ENCODE results near the gene UNG.
"Not testable (repeated sequence)": the region's sequence is repeated elsewhere in the genome, so short reads cannot be mapped to it uniquely, and the experiment has no call there.

Gene UNG

DNA sequence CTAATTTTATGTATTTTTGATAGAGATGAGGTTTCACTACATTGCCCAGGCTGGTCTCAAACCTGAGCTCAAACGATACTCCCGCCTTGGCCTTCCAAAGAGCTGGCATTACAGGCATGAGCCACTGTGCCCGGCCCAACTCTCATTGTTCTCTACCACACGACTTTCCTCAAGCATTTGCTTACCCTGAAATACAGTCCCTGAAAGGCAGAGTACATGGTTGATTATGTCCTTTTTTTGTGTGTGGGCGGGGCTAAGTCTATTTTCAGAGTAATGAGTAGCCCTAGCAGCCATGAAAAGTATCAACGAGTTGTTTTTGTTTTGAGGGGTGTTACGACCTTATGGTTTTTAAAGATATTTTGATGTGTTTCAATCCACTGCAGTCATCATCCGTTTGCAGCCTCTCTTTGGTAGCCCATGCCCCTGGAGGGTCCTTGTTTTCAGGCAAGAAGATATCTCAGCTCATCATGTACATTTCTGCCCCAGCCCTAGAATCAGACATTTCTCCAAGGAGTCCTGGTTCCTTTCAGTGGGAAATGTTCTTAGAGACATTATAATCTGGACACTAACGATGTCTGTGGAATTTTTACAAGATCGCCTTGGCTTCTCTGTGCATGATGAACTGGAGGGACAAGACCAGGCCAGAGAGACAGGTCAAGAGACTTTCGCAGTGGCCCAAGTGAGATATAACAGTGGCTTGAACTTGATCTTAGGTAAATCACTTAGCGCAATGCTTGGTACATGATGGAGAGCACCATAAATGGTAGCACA lies 27.7 kb downstream of the UNG start:
- no peak for DNase-seq

DNA sequence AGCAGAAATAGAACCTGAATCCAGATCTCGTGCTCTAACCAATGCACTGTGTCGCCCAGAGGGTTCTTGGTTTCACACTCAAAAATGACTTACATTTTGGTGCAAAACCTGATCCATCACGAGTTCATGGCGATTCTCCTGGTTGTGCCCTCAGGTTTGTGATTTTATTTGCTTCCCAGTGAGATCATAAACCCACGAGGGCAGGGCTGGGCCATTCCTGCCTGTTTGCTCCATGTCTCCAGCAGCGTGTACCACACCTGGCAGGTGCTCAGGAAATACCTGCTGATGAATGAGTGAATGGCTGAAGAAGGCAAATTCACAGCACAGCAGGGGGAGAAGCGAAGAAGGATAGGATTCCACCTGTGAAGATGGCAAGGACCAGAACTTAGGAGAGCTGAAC lies 28.4 kb downstream of the UNG start:
- DNase-seq, result no peak

DNA sequence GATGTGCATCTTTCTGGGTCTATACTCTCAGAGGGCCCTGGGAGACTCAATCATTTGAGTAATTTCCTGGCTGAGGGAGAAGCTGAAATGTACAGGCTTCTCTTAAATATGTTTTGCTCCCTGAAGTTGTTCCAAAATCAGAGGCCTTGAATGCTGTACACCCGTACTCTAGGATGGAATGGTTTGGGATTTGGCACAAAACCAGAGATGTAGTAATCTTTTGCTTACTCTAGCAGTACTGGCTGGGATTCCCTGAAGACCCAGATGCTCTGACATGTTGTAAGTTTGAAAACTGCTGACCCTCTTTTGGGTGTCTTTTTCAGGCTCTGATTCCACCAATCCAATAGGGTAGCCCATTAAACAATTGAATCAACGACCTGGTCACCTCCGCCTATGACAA lies 29.4 kb downstream of the UNG start:
- DNase-seq, result no peak

DNA sequence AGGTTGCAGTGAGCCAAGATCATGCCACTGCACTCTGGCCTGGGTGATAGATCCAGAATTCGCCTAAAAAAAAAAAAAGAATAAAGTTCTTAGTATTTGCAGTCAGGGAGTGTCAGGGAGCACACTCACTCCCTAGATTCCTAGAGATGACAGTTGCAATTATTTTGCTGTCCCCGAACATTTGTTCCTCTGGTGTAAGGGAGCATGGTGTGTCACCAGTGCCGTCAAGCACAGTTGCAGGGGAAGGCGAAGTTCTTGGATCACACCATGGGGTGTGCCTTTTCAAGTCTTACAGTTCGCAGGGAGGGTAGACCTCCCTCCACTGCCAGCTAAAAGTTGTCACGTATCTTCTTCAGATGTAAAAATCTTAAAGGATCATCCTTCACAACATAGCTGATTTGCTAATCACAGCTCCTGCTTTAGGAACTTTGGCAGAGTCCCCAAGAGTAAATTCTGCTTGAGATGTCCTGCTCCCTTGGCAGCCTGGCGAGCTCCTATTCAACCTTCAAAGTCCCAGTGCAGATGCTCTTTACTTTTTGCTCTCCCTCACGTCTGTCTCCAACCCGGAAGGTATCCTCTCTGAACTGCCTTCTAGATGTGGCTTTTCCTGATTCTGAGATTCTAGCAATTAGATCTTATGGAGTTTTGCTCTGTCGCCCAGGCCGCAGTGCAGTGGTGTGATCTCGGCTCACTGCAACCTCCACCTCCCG lies 30.3 kb downstream of the UNG start:
- no peak for DNase-seq

DNA sequence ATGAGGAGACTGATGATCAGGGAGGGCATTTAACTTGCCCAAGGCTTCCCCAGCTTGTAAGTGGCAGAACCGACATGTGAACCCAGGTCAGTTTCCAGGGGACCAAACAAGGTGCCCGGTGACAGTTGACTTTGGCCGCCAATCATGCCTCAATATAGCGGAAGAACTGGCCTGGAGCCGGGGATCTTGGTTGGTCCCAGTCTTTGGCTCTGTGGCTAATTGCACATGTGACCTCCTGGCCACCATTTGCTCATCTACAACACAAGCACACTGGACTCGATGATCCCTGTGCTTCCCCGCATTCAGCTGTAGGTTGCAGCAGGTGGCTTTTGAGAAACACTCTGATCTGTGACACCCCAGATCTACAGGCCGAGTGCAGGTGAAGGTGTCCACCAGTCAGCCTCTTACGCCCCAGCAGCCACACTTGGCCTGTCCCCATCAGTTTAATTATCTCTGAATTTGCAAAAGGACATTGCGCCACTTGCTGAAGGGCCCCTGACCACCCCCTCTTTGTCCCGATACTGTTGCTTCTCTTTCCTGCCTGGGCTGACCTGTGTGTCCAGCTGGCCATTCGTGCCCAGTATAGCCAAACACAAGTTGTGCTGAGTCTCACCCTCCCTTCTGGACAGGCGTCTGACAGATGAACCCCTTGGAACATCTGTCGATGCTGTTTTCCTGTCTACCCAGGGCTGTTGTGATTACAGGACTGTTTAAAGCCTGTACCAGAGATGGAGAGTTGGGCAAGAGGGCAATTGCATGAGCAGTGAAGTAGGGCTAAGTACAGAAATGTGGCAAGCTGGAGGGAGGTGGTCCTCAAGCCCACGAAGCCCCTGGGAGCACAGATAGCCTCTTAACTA lies 33.1 kb downstream of the UNG start:
- no peak for DNase-seq

DNA sequence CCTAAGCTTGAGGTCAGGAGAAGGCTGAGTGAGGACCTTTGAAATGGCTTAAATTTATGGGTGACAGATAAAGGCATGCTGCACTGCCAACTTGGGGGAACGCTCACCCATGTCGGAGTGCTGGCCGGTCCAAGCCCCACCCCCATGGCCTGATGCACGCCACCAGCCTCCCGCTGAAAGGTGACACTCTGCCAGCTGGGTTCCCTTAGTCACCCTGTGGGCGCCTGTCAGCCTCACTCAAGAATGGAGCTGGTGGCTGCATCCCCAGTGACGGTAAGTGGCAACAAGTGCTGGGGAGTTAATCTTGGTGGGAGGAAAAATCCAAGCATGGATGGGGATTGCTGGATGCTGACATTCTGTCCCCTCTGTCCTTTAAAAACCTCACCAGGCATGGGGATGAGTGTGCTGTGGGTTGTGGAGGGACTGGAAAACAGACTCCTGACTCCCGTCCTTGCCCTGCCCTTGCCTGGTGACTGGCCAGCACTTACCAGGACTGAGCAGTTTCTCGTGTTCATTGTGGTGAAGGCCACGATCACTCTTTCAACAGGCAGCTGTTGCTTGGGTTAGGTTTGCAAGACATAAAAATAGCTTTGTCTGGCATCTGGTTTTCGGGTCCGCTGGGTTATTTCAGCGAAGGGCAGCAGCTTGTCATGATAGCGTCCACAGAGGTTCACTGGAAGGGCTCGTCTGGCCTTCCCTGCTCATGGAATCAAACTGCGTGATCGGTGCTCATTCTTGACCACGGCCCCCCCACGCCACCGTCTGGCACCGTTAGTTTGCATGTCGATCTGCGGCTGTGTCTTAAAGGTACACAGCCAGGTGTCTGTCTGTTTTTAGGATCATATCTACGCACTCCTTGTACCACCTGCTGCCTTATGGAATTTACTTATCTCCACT lies 34.0 kb downstream of the UNG start:
- no peak for DNase-seq

DNA sequence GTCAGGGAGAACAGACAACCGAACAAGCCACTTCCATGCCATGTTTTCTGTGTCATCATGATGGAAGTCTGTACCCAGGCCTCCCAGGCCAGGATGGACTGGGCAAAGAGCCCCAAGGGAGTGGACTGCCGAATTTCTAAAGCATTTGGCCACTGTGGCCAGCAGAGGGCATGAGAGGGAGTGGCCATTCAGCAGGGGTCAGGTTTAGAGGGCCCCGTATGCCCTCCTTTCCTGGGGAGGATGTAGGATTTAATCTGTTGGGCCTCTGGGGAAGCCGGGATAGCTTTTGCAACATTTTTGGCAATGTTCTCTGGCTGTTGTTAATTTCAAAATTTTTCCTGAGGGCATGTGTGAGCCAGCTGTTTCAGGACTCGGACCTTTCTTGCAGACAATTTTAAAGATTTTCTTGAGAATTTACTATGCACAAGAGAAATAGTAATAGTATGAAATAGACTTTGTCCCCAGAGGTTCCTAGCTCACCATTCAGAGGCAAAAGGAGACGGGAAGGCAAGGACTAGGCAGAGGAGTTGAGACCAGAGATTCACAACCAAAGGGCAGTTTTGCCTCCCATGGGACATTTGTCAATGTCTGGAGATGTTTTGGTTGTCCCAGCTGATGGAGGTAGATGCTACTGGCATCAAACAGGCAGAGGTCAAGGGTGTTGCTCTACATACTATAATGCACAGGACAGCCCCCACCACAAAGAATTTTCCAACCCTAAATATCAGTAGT lies 37.0 kb downstream of the UNG start:
- DNase-seq, result no peak

DNA sequence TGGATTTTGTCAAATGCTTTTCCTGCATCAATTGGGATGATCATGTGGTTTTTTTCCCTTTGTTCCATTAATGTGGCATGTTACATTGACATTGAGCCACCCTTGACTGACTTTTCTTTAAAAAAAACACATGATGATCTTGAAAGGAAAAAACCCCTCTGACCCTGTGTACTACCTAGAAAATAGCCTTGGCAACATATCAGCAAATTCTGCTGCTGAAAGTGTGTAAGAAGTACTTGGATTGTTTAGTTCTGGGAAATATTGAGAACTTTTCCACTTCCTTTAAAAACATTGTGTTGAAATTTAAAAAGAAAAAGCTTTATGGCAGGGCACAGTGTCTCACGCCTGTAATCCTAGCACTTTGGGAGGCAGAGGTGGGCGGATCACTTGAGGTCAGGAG lies 39.7 kb downstream of the UNG start:
- no peak for DNase-seq

DNA sequence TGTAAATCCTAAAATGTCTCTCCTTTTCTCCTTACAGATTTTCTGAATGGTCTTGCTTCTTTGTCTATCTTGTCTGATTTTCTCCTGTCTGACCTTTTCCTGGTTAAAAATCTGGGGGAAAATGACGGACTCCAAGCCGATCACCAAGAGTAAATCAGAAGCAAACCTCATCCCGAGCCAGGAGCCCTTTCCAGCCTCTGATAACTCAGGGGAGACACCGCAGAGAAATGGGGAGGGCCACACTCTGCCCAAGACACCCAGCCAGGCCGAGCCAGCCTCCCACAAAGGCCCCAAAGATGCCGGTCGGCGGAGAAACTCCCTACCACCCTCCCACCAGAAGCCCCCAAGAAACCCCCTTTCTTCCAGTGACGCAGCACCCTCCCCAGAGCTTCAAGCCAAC lies 42.0 kb downstream of the UNG start:
- no peak for DNase-seq

DNA sequence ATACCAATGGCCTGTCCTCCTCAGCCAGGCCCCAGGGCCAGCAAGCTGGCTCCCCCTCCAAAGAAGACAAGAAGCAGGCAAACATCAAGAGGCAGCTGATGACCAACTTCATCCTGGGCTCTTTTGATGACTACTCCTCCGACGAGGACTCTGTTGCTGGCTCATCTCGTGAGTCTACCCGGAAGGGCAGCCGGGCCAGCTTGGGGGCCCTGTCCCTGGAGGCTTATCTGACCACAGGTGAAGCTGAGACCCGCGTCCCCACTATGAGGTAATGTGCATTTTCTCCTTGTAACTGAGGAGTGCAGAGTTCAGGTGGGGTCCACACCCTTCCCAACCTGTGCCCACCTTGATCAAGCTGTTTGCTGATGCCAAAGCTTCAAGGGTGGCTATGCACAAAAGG lies 42.4 kb downstream of the UNG start:
- DNase-seq, result no peak

DNA sequence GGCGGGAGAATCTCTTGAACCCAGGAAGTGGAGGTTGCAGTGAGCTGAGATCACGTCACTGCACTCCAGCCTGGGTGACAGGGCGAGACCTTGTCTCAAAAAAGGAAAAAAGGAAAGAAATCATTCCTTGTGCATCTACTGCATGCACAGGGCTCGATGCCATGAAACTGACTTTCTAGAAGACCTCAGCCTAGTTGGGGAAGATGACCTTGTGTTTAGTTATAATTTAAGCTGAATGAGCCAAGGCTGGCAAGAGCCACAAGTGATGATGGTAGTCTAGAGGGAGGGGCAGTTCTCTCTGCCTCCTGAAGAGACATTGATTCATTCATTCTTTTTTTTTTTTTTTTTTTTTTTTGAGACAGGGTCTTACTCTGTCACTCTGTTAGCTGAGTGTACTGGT lies 43.2 kb downstream of the UNG start:
- no peak for DNase-seq

DNA sequence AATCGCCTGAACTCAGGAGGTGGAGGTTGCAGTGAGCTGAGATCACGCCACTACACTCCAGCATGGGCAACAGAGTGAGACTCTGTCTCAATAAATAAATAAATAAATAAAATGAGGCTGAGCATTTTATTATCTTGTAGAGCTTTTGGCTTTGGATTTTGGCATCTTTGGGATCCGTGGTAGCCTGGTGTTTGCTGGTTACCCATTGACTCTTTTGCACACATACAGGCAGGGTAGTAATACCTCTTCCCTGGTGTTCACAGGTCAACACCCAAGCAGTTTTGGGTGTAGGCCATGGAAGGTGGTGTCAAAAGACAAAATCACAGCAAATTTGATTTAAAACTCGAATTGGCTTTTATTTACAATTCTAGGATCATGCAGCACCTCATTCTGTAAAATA lies 46.8 kb downstream of the UNG start:
- no peak for DNase-seq

DNA sequence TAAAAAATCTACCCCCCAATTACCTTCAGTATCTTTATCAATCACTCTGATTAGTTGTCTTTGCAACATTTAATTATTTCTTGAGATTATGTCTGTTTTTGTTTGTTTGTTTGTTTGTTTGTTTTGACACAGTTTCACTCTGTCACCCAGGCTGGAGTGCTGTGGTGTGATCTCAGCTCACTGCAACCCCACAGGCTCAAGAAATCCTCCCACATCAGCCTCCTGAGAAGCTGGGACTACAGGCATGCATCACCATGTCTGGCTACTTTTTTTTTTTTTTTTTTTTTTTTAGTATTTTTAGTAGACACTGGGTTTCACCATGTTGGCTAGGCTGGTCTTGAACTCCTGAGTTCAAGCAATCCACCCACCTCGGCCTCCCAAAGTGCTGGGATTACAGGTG lies 49.7 kb downstream of the UNG start:
- DNase-seq, result not testable (repeated sequence)

DNA sequence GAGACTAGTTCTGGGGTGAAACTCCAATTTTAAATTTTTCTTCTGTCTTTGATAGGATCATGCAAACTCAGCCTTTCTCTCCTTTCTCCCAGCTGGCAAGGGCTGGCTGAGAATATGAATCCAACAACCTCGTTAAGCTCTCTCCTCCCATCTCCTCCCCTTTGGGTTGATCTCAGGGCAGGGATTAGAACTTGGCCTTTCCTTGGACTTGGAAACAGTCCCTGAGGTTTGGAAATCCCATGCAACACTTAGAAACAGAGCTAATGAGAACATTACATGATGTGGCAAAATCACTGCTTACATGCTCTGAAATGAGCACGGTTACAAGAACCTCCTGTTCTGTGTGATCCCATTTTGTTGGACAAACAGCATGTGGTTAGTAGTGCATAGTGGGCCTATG lies 50.6 kb downstream of the UNG start:
- no peak for DNase-seq

DNA sequence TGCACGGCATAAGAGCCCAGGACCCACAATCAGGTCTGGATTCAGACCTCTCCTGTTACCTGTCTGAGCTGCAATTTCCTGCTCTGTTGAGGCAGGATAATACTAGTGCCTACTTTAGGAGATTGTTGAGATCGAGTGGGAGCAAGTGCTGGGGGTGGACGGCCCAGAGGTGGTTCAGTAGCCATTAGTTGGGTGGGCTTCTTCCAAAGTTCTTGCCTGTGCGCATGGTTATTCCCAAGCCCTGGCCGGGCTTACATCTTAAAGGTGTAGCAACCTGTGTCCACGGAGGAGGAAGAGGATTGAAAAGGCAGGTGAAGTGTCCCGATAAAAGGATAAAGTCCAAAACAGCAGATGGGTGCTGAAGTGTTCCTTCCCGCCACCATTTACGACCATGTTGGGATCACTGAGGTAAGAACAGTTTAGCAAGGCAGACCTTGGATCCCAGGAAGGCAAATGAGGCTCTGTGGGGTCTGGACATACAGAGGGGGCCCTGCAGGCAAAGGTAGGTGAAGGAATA lies 52.8 kb downstream of the UNG start:
- no peak for DNase-seq

DNA sequence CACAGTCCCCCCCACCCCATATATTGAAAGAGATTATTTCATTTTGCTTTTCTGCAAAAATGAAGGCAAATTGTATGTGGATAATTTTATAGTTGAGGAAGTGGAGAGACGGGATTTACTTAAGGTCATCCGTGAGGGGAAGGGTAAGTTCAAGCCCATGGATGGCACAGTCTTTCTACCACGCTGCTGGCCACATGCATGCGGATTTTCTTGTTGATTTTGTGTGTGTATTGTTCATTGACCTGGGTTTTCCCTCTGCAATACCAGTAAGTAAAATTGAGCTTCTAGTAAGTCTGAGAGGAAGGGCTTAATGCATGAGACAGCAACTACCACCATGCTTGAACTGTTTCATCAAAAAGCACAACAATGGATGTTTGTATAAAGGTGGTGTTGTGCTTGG lies 54.1 kb downstream of the UNG start:
- DNase-seq, result no peak

DNA sequence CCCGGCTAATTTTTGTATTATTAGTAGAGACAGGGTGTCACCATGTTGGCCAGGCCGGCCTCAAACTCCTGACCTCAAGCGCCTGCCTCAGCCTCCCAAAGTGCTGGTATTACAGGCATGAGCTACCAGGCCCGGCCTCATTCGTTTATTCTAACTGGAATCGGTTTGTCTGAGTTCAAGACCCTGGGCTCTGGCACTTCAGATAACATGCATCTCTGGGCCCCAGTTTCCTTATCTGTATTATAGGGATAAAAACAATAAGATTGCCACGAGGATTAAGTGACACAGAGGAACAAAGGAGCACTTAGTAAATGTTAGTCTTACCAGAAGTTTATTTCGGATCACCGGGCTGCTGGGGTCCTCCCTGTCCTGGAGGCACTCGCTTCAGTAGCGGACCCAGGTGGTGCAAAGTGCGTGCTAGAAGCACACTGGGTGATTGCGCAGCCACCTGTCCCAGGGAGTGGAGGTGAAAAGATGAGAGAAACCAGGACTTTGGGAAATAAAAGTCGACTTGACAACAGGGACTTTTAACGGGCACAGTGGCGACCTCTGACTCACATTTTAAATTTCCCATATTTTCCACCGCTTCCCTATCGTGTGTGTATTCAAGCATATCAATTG lies 56.5 kb downstream of the UNG start:
- no peak for DNase-seq

DNA sequence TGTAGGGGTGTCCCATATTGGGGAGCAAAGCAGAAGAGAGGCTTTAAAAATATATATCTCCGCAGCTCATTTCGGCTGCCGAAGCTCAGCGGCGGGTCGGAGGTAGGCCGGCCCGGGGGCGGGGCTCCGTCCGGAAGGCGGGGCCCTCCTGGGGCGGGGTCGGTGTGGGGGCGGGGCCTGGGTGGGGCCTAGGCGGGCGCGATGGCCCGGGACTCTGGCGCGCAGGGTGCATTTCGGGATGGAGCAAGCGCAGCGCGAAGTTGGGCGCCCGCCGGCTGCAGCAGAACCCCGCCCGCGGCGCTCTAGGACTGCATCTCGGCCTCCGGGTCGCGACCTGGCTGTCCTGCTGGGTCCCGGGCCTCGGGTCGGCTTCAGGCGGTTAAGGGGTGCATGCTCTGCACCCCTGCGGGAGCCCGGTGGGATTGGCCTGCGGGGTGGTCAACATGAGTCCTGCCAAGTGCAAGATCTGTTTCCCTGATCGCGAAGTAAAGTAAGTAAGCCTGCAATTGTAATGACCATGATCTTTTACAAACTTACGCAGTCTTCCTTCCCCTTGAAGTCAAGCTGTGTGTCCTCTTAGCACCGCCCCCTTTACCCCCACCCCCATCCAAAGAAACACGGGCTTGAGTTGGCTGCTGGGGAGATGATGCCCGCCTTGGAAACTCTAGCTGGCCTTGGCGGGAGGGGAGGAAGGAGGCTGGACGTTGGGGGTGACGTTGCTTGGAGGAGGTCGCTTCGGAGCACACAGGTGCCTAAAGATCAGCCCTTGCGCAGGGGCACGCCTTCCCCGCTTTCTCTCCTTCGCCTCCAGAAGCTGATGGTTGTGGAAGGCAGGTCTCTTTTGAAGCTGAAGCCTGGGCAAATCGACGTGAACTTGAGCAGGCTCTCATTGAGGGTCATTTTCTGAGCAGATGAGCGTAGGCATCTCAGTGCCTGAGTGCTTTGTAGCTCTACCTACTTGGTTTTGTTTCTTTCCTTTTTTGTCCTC lies 57.3 kb downstream of the UNG start:
- peak; percentile 84 for DNase-seq

DNA sequence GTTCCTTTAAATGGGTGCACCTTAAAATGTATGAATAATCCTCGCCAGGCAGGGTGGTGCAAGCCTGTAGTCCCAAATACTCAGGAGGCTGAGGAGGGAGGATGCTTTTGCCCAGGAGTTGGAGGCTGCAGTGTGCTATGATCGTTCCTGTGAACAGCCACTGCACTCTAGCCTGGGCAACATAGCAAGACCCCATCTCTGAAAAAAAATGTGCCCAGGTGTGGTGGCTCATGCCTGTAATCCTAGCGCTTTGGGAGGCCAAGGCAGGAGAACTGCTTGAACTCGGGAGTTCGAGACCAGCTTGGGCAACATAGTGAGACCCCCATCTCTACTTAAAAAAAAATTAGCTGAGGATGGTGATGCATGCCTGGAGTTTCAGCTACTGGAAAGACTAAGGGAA lies 58.6 kb downstream of the UNG start:
- DNase-seq, result no peak

DNA sequence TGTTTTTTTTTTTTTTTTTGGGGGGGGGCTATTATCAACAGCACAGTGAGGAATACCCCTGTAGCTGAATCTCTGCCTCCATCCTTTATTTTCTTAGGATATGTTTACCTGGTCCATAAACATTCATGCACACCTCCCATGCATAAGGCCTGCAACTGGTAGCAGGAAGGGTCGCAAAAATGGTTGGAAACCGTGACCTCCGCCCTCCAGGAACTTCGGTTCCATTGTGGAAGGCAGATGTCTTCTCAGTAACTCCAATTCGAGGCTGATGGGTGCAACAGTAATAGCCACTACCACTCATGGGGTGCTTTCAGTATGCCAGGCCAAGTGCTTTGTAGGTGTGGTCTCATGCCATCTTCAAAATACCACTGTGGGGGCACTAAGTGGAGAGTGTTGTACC lies 59.2 kb downstream of the UNG start:
- DNase-seq, result no peak
